ENCODE results near the gene ZBTB49. TPM values are rescaled to one million over a fixed set of nuclear protein-coding genes. Genes with fewer than 3 reads are reported as not detected.
"Not testable (repeated sequence)": the region's sequence is repeated elsewhere in the genome, so short reads cannot be mapped to it uniquely, and the experiment has no call there.

ZBTB49 gene
- total RNA-seq, 1 donor from 2014 or later: 8.4 TPM

- DNase-seq: no peak
These were observed 35.3 kb downstream of the ZBTB49 start for GRCh38 chr4:4325321-4325720.

DNA sequence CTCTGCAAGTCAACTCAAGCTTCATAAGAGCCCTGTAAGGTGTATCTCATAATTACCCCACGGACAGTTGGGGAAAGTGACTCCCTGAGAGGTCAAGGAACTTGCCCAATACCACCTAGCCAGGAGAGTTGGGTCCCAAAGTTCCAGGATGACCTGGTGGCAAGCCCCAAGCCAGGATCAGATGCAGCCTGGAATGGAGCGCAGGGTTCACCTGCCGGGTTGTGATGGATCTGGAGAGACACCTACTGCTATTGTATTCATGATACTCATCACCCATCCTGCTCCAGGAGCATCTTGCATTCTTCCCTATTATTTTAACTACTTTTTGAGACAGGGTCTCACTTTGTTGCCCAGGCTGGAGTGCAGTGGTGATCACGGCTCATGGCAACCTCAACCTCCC, 36.1 kb downstream of the ZBTB49 start:
- no peak for DNase-seq

GRCh38 chr4:4327652-4328121, 37.6 kb downstream of the ZBTB49 start:
- DNase-seq: no peak

DNA sequence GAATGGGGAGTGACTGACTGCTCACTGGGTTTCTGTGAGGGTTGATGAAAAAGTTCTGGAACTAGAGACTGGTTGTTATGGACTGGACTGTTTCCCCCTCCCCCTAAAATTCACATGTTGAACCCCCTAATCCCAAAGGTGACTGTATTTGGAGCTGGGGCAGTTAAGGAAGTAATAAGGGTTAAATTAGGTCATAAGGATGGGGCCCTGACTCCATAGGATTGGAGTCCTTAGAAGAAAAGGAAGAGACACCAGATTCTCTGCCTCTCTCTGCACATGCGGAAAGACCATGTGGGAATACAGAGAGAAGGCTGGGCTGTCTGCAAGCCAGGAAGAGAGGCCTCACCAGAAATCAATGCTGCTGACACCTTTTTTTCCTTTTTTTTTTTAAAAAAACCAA, 38.2 kb downstream of the ZBTB49 start:
- no peak for DNase-seq

- no peak for DNase-seq
These were observed 38.8 kb downstream of the ZBTB49 start for GRCh38 chr4:4328840-4329239.

DNA sequence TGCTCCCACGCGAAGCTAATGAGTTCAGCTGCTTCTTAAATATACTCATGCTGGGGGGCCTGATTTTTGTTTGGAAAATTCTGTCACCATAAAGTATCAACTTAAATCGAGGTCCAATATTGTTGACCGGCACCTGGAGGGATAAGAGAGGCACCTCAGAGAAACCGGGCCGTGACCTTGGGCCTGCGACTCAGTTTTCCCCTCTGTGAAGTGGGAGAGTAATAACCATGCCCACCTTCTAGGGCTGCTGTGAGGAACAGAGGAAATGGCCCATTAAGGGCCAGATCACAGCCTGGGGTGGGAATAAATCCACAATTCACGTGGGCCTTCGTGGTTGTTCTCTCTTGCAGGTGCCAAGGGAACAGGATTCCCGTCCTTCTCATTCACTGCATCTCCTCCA, 39.4 kb downstream of the ZBTB49 start:
- no peak for DNase-seq

- DNase-seq: no peak
These were observed 40.7 kb downstream of the ZBTB49 start for GRCh38 chr4:4330794-4331193.

DNA sequence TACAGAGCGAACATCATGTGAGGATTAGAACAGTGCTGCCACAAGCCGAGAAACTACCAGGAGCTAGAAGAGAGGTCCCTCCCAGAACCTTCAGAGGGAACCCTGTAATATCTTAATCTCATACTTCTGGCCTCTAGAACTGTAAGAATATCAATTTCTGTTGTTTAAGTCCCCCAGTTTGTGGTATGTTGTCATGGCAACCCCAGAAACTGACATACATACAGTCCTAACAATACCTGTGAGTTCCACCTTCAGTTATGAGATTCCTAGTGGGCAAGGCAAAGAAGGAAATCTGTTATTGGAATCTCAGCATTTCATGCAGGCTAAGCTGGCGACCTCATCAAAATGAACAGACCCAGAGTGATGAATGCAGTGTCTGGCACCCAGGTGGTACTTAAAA, 42.5 kb downstream of the ZBTB49 start:
- no peak for DNase-seq

GRCh38 chr4:4333265-4333706, 43.2 kb downstream of the ZBTB49 start:
- no peak for DNase-seq

DNA sequence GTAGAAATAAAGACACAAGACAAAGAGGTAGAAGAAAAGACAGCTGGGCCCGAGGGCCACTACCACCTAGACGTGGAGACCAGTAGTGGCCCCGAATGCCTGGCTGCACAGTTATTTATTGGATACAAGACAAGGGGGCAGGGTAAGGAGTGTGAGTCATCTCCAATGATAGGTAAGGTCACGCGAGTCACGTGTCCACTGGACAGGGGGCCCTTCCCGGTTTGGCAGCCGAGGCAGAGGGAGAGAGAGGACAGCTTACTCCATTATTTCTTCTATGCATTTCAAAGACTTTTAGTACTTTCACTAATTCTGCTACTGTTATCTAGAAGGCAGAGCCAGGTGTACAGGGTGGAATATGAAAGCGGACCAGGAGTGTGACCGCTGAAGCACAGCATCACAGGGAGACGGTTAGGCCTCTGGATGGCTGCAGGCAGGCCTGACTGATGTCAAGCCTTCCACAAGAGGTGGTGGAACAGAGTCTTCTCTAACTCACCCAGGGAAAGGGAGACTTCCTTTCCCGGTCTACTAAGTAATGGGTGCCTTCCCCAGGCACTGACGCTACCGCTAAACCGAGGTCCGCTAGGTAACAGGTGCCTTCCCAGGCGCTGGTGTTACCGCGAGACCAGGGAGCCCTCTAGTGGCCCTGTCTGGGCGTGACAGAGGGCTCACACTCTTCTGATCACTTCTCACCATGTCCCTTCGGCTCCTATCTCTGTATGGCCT, 44.9 kb downstream of the ZBTB49 start:
- DNase-seq: peak; percentile 28

DNA sequence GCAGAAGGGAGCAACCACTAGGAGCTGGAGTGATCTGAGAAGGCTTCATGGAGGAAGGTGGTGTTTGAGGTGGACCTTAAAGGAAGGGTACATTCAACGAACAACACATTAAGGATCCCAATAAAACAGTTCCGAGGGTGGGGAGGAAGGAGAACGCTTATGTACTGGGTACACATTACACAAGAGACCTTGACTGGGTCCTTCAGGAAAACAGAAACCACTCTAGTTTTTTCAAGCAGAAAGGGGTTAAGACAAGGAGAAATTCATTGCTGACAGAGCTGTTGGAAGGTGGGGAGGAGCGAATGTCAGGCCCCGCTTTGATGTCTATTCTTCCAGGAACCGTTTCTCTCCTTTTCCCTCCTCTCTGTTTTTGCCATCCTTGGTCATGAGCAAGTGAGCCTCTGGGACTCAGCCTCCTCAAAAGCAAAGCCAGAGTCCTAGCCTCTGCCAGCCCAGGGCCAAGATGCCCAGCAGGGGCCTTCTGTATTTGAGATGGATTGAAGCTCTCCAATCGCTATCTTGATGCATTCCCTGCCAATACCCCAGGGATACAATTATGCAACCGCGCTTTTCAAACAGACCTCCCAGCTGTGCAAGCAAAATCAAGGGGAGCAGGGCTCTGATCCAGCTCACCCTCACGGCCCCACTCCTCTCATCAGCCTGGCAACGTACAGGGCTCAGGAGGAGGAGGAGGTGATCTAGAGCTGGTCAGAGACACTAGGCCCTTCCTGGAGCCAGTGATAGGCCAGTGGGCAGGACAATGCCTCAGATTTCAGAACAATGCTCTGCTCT, 48.4 kb downstream of the ZBTB49 start:
- DNase-seq: no peak

- DNase-seq: no peak
These were observed 49.5 kb downstream of the ZBTB49 start for GRCh38 chr4:4339504-4340085.

DNA sequence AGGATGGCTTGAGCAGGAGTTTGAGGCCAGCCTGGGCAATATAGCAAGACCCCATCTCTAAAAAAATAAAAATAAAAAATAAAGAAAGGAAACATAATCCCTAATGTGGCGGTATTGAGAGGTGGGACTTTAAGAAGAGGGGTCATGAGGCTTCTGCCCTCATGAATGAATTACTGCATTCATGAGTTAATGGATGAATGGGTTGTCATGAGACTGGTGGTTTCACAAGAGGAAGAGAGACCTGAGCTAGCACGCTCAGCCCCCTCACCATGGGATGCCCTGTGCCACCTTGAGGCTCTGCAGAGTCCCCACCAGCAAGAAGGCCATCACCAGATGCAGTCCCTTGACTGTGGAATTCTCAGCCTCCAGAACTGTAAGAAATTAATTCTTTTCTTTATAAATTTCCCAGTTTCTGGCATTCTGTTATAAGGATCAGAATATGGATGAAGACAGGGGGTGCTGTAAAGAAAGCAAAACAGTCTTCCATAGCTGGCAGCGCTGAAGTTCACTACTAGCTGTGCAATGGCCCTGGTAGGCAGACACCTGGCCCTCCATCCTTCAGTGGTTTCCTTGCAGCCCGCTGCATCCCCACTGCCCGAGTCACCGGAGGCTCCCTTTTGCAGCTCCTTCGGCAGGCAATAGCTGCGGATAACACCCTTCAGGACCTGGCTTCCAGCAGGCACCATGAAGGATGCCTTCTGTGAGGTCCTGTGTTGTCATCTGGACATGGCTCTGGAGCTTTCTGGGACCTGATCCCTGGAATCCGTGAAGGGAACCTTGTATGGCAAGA, 52.0 kb downstream of the ZBTB49 start:
- no peak for DNase-seq

GRCh38 chr4:4343038-4343437, 53.0 kb downstream of the ZBTB49 start:
- no peak for DNase-seq

DNA sequence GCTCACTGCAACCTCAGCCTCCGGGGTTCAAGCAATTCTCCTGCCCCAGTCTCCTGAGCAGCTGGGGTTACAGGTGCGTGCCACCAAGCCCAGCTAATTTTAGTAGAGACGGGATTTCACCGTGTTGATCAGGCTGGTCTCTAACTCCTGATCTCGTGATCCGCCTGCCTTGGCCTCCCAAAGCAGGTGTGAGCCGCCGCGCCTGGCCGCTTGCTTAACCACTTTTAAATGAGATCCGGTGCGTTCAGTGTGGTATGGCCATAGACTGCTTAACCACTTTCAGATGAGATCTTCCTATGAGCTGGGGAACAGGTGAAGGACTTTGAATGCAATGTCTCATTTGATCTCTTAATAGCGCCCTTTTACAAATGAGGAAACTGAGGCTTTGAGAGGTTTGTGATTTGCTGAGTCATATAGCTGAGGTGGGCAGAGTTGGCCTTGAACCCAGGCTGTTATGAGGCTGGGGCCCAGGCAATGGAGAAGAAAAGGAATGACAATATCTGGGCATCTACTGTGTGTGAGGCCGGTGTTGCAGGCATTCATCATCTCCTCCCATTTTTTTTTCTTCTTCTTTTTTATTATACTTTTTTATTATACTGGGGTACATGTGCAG, 55.0 kb downstream of the ZBTB49 start:
- DNase-seq: no peak

GRCh38 chr4:4347585-4347984, 57.5 kb downstream of the ZBTB49 start:
- no peak for DNase-seq

DNA sequence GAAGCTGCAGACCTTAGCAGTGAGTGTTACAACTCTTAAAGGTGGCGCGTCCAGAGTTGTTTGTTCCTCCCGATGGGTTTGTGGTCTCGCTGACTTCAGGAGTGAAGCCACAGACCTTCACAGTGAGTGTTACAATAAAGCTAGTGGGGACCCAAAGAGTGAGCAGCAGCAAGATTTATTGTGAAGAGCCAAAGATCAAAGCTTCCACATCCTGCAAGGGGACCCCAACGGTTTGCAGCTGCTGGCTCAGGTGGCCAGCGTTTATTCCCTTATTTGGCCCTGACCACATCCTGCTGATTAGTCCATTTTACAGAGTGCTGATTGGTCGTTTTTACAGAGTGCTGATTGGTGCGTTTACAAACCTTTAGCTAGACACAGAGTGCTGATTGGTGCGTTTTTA, 58.5 kb downstream of the ZBTB49 start:
- DNase-seq: not testable (repeated sequence)

- DNase-seq: no peak
These were observed 59.8 kb downstream of the ZBTB49 start for GRCh38 chr4:4349867-4350266.

DNA sequence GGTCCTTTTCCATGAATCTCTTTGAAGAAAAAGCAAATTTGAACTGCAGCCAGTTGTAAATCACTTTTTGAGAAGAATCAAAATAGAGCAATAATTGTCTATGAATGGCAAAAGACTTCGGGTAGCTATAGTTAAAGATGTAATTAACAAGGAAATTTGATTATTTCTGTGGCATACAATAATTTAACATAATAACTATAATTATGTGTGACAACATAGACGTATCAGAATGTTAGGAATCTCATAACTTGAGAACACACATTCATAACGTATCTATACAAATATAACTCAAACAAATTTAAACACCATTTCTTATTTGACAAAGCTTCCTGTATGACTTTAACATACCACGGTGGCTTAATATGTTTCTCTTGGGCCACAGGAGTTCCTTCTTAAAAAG, 60.9 kb downstream of the ZBTB49 start:
- no peak for DNase-seq

- DNase-seq: no peak
These were observed 65.3 kb downstream of the ZBTB49 start for GRCh38 chr4:4355302-4355701.

DNA sequence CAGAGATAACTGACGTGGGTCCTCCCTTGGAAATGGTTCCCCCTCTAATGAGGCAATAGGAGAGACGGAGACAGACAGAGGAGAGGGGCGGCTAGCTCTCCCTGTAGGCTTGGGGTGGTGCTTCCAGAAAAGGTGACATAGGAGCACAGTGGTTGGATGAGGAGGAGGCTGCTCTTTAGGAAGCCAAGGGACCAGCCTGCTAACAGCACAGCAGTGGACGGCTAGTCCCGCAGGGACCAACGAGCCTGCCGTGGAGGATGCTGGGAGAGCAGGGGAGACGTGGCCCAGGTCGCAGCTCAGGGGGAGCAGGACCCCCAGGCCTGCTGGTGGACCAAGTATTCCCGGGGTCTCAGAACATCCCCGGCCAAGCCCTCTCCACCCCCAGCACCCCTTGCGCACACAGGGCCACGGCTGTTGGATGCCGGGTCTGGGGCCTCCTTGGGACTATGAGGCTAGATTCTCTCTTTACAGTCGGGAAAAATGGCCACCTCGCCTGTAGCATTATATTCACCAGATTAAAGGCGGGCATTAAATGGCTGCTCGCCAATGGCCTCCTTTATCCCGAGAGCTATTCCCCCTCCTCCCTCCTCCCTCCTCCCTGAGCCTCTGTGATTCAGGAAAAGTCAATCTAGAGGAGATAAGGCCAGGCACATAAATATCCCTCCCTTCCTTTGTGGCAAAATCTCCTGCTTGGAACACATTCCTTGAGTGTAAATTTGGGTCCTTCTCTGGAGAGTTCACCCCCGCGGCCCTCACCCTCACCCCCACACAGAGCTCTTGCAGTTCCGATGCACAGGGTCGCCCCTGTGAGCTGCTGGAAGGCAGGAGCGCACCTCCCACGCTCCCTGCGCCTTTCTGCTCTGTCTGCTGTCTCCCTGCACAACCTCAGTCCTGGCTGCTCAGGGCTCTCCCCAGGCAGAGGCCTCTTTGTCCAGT, 66.3 kb downstream of the ZBTB49 start:
- DNase-seq: no peak
